Right atrium auricular region (tissue), 2 donors: ENCODE results near the gene CEP104. TPM values are rescaled to one million over a fixed set of nuclear protein-coding genes. Genes with fewer than 3 reads are reported as not detected.

ENCODE experiments used
- DNase-seq: peaks from one replicate; pipeline ENCODE4 v3.0.0-alpha.2; 2019; ENCODE audit warnings: low spot score
- H3K27ac ChIP-seq, 2 donors: fragments of 200-600 bp; sonication (generic); 1 replicate in 1 of 2; 2 replicates in 1 of 2; pipeline ENCODE4 v1.5.1; 2016 to 2019
- H3K27me3 ChIP-seq, 2 donors: fragments of 200-600 bp; sonication (generic); one replicate each; pipeline versions ENCODE4 v1.5.1 to v1.6.0; 2017 to 2019
- H3K36me3 ChIP-seq: fragments of 200-600 bp; sonication (generic); one replicate; pipeline ENCODE4 v1.5.1; 2016
- H3K4me1 ChIP-seq, 2 donors: fragments of 200-600 bp; sonication (generic); one replicate each; pipeline versions ENCODE4 v1.5.1 to v1.6.0; 2017 to 2019
- H3K4me3 ChIP-seq, 2 donors: fragments of 200-600 bp; sonication (generic); 1 replicate in 1 of 2; 2 replicates in 1 of 2; pipeline ENCODE4 v1.5.1; 2017 to 2019; ENCODE audit warnings: mild to moderate bottlenecking in 1 of 2, moderate library complexity in 1 of 2
- H3K9me3 ChIP-seq, 2 donors: fragments of 200-600 bp; sonication (generic); one replicate each; pipeline ENCODE4 v1.5.1; 2019
- CTCF ChIP-seq, 2 donors: fragments of 200-600 bp; sonication (generic); IDR thresholded peaks; one replicate each; pipeline ENCODE4 v1.5.1; 2019; ENCODE audit warnings: antibody characterized with exemption in 2 of 2
- total RNA-seq, 2 donors: library from RNA; depleted of rRNA; stranded (reverse); fragments of >200 nt; gene quantifications; one replicate each; pipeline ENCODE4 v1.1.0, GENCODE V29; 2016

Gene CEP104
- total RNA-seq, 2 donors from 2014 or later, result 21.7 to 25.9 TPM

GRCh38 chr1:3891329-3891865, 34.4 kb upstream of the CEP104 start:
- Histone ChIP-seq H3K4me3 (no peak overlapping the region), H3K27me3 (no peaks in the 10 kb centered on the region), H3K4me1 (peaks cover 0 to 5% of the 10 kb centered on the region in 2 donors), H3K36me3 (peaks cover 53% of the 10 kb centered on the region), H3K27ac (no peak overlapping the region), H3K9me3 (no peaks in the 10 kb centered on the region)
- TF ChIP-seq CTCF (IDR thresholded peaks at IDR 0.05), result no peak
- no peak for DNase-seq

GRCh38 chr1:3890389-3891328, 33.6 kb upstream of the CEP104 start:
- no peaks in the 10 kb centered on the region for H3K27me3 ChIP-seq
- no peak for TF ChIP-seq CTCF (IDR thresholded peaks at IDR 0.05)
- no peak for DNase-seq
- H3K27ac ChIP-seq, result no peak overlapping the region
- peaks cover 0 to 5% of the 10 kb centered on the region in 2 donors for H3K4me1 ChIP-seq
- peaks cover 60% of the 10 kb centered on the region for H3K36me3 ChIP-seq
- no peak overlapping the region for H3K4me3 ChIP-seq
- no peaks in the 10 kb centered on the region for H3K9me3 ChIP-seq

- H3K4me3 ChIP-seq, result no peak overlapping the region
- no peak for DNase-seq
- peaks cover 0 to 5% of the 10 kb centered on the region in 2 donors for H3K4me1 ChIP-seq
- no peaks in the 10 kb centered on the region for H3K27me3 ChIP-seq
- no peak for TF ChIP-seq CTCF (IDR thresholded peaks at IDR 0.05)
- peaks cover 54% of the 10 kb centered on the region for H3K36me3 ChIP-seq
- no peak overlapping the region for H3K27ac ChIP-seq
- no peaks in the 10 kb centered on the region for H3K9me3 ChIP-seq
Observed at GRCh38 chr1:3889936-3890335, 32.9 kb upstream of the CEP104 start.

- H3K9me3 ChIP-seq, result no peaks in the 10 kb centered on the region
- H3K4me3 ChIP-seq, result no peak overlapping the region
- peaks cover 54% of the 10 kb centered on the region for H3K36me3 ChIP-seq
- no peak overlapping the region for H3K27ac ChIP-seq
- no peak for DNase-seq
- no peaks in the 10 kb centered on the region for H3K27me3 ChIP-seq
- TF ChIP-seq CTCF (IDR thresholded peaks at IDR 0.05), result no peak
- H3K4me1 ChIP-seq, result peaks cover 0 to 5% of the 10 kb centered on the region in 2 donors
Observed at GRCh38 chr1:3888301-3888700, 31.3 kb upstream of the CEP104 start.

- H3K36me3 ChIP-seq, result peaks cover 54% of the 10 kb centered on the region
Observed at GRCh38 chr1:3886691-3887090, 29.7 kb upstream of the CEP104 start.

More at GRCh38 chr1:3886691-3887090, 29.7 kb upstream of the CEP104 start:
- Histone ChIP-seq H3K4me3 (no peak overlapping the region), H3K9me3 (no peaks in the 10 kb centered on the region), H3K4me1 (no peaks in the 10 kb centered on the region), H3K27me3 (no peaks in the 10 kb centered on the region), H3K27ac (no peak overlapping the region)
- no peak for TF ChIP-seq CTCF (IDR thresholded peaks at IDR 0.05)
- DNase-seq, result no peak
